ENCODE results near the gene CREBBP.

GRCh38 chr16:3821184-3821583 is 59.3 kb downstream of the CREBBP start:
- TF ChIP-seq POLR2A (IDR thresholded peaks at IDR 0.05; ENCODE audit: low read depth, low read length) = no peak
- TF ChIP-seq POLR2AphosphoS5 (IDR thresholded peaks at IDR 0.05; ENCODE audit: low read depth, low read length) = no peak
- TF ChIP-seq TAF1 (IDR thresholded peaks at IDR 0.05; ENCODE audit: borderline replicate concordance, low read depth, low read length) = no peak
